NCI-H1417 (cell line): ENCODE data around the gene LHFPL6.

Source experiments
- DNase-seq, 3 experiments: peaks; one replicate each; lab custom pipeline; 2025; lab: John Stamatoyannopoulos, UW

Gene LHFPL6

DNA sequence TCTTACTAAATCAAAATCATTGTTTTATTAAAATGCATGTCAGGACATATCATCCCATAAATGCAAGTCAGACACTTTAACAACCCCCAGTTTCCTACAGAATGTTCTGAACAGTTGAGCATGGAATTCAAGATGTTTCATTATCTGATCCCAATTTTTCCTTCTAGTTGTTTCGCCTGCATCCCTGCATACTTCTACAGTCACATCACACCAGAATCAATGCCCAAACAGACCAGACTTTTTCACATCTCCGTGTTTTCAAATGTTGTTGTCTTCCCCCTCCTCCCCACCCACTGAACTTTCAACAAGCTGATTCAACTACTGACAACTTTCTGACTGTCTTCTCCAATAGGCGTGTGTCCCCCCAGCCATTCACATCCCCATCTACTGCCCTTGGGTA, 48.6 kb downstream of the LHFPL6 start:
- no peak for DNase-seq

DNA sequence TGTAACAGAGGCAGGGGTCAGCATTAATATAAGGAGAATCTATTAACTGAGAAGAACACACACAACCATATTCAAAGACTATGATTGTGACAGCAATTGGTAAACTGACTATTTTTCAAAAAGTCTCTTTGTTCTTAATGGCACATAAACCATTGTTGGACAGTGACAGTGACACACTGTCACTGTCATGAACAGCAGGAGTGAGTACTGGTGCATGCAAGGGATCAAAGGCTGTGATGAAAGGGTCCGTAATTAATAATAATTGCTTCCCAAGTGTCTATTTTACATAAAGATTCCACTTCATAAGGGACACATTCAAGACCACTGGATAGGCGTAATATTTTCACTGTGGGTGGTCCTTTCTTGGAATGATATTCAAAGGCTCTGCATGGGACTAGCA, 50.7 kb downstream of the LHFPL6 start:
- DNase-seq, result peak in 2 of 3 experiments; percentile 45 to 89

DNA sequence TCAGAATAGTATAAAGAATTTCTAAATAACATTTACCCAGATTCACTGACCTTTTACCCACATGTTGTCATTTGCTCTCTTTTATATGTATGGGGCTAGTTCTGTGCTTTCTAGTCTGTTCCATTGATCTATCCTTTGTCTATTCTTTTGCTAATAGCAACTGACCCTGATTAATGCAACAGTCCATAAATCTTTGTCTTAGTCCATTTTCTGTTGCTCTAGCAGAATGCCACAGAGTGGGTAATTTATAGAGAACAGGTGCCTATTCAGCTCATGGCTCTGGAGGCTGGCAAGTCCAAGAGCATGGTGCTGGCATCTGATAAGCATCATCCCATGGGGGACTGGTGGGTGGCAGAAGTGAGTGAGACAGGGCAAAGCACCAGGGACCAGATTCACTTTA, 52.1 kb downstream of the LHFPL6 start:
- DNase-seq, result no peak

DNA sequence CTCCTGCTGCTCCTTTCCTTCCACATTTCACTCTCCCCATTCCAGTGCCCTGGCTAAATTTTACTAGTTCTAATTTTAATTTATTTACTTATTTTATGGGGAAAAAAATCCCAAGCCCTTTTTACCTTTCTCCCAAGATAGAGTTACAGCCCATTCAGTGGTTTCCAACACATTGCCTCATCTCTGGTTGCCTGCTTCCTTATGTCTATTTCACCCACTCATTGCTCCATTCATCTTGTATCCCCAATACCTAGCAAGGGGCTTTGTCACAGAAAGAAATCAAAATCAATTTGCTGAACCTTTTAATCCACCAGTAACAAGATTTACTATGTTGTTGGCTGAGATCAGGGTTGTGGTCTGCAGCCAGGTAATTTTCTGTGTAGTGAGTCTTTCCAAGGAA, 55.9 kb downstream of the LHFPL6 start:
- no peak for DNase-seq

DNA sequence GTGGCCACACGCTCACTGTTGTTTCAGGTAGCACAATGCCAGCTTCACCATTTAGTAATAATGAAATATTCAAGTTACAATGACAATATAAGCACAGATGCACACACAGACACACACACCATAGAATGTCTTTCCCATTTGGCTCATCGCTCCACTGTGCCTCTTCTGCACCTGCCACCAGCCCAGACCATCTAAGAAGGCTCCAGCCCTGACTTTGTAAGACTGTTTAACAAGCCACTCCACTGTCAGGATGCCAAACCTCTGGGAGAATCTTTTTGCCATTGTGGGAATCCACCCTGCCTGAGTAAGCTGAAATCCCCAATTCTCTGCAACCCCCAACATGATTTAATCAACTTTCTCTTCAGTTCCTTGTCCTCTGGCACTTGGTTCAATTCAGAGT, 60.6 kb downstream of the LHFPL6 start:
- DNase-seq, result no peak

DNA sequence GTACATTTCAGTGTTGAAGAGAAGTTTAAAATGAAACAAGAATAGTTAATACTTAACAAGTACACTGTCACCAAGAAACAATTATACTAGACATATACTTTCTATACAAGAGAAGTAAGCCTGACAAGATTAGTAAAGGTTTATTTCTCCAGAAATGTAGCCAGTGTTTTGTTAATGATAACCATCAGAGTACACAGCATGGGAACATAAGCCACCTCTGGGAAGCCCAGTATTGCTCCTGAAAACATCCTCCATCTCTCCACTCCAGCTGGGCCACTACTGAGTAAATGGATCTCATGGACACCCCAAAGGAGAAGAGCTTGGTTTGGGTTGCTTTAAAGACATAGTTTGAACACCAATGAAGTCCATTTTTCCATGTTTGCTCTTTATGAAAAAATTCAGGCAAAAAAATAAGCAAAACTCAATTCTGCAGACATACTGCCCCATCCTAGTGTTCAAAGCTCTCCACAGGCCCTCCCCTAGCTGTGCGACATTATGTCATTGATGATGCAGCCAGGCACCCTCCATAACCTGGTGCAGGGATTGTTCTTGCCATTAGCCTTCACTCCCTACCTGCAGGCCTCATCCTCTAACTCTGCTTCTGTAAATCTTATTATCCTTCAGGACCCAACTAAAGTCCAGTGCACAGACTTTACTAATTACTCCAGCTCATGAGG, 61.9 kb downstream of the LHFPL6 start:
- DNase-seq, result peak in 1 of 3 experiments; percentile 3

DNA sequence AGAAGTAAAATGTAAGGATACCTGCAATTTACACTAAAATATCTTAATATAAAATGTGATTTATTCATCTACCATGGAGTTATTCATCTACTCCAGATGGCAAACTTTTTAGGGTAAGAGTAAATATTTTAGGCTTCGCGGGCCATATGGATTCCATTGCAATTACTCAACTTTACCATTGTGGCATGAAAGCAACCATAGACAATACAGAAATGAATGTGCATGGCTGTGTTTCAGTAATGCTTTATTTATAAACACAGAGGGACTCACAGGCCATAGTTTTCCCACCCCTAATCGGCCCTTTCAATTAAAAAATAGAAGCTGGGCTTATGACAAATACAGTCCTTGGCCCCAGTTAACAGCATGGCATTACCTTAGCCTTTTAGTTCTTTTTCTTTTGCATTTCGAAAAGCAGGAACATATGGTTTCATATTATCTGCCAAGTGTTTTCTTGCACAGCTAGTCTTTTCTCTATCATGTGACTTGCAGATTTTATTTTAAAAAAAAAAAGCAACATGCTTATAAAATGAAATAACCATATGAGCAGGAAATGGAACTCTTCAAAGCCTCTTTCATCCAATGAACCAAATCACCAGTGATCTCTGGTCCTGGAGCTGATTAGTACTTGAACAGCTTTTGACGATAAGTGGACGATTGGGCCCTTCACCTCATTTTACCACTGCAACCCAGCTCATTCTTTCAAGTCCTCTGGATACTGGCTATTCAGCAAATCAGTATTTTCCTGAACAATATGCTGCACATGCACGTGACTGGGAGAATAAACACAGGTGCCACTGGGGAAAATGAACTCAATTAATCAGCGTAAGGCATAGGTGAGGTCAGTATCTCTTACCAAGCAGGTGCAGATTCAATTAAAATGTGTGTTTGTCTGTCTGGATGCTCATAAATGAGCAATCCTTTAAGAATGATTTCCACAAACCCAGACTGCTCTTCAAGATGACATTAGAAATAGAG, 63.9 kb downstream of the LHFPL6 start:
- DNase-seq, result peak; percentile 72 to 98 (median 82)

DNA sequence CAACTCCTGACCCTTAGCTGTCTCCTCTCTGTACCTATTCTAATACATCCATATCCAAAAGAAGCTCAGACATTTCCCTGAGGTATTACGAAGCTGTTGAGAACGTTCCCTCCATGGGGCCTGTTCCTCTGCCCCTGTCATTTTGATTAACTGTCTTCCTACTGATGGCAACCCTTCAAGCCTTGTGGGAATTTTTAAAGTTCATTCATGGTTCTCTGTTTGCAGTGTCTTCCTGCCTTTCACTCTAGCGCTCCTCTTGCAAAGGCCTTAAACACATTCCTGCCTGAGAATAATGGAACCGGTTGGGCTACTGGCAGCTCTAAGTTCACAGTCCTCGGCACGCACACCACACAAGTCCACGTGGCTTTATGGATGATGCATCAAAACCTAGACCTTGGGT, 66.1 kb downstream of the LHFPL6 start:
- peak in 1 of 3 experiments; percentile 19 for DNase-seq

DNA sequence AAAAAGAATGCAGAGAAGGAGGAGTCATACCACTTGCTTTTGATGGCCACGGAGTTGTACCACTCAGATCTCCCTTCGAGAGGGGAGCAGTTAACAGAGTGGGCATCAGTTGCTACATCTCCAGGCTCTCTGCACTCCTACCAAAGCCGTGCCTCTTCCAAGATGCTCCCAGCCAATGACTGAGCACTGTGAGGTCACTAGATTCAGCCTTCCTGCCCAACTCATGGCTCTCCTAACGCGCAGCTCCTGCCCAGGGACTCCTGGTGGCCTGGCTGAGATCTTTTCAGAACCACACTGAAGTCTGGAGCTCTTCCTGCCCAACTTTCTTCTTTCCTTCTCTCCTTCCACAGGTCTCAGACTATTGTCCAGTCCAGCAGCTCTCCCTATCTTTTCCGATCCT, 66.7 kb downstream of the LHFPL6 start:
- peak in 1 of 3 experiments; percentile 32 for DNase-seq

DNA sequence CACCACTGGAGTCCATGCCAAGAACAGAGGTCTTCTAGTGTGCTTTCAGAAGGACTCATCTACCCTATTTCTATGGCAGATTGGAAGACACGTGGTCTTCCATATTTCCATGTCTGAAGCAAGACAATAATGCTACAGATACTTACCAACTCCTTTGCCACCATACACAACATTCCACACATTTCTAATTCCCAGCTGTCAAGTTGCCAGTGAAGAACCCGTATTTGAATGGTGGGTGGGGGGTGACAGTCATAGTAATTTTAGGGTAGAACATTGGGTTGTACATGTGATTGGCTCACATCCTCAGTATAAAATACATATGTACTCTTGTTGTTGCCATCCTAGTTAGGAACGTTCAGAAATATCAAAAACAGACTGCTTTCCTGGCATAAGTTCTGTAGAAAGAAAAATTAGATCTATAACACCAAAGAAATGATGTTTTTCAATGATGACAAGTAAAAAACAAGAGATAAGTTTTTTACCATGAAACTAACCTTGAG, 69.3 kb downstream of the LHFPL6 start:
- no peak for DNase-seq

DNA sequence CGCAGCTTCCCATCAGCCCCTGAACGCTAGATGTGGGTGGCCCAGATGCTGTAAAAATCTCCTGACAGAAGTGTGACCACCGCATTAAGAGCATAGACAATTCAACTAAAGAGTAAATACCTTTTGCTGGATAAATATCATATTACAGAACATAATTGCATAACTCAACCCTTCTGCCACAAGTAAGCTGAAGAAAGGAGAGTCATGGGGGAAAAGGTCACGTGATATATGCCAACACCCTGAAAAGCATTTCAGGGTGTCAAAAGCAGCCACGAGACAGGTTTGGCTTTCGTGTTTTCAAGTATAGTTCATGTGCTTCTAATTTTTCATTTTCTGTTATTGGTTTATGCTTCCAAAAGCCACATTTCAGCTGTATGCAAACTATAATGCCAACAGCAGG, 71.3 kb downstream of the LHFPL6 start:
- DNase-seq, result no peak

DNA sequence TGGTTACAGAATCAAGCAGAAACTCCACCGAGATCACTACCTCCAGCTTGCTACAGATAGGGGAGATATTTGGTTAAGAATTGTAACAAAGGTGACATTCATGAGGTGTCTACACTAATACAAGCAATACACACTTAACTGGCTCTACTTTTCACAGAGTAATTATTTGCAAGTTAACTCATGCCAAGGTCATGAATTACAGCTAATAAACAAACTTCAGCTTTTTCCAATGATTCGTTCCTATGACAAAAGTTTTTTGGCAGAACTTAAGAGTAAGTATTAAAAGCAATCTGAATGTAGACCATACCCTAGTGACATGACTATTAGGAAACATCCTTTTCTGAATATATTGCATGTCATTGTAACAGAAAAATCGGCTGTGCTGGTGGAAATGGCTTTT, 72.1 kb downstream of the LHFPL6 start:
- no peak for DNase-seq

DNA sequence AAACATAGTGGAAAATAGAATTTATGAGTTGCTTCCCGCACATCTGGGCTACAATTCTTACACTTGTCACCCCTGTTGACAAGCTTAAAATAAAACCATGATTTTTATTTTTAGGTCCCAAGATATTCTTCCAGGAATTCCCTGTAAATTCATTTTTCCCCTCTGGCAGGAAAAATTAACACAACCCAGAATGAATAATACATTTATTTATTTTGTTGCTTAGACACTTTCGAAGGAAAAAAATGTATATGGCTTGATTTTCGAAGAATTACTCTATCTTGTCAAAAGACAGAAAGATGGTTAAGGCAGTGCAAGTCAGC, 74.4 kb downstream of the LHFPL6 start:
- DNase-seq, result no peak

DNA sequence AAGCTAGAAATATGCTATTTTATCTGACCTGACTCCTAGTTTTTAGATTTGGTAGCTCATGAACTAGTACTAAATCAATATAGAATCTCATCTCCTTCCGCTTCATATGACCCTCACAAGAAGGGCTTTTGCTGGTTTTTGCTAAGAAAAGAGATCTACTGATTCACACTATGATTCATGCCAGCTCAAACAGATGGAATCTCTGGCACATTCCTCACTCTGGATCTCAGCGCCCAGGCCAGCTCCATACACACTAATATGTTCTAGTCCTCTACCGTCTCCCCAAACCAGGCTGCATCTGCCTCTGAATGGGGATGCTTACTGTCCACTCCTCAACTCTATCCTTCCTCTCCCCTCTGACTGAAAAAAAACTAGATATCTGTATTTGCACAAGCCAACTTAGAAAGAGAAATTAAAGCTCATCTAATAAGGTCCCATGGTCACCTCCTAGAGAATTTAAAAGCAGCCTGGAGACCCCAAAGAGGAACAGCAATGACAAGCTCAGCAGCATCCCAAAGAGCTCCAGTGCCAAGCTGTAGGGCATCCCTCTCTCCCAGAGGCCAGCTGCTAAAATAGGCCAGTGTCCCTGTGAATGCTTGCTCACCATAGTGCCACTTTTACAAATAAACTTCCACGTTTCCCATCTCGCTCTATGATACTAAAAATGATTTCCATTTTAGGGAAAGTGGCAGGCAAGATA, 74.9 kb downstream of the LHFPL6 start:
- DNase-seq, result no peak

DNA sequence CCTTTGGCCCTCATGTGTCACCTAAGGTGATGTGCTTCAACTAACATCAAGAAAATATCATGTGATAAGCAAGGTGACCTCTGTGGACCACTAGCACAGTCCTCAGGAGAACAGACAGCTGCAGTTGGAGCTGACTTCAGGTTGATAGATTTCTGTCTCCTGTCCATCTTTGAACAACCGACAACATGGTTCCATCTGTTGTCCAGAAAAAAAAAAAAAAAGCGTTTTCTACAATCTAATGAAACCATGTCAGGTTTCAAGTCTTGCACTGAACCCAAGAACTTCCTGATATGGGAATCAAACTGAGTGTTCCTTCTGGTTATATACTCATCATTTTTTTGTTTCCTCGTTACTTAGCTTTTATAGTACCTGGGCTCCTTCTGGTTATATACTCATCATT, 75.7 kb downstream of the LHFPL6 start:
- DNase-seq, result no peak

DNA sequence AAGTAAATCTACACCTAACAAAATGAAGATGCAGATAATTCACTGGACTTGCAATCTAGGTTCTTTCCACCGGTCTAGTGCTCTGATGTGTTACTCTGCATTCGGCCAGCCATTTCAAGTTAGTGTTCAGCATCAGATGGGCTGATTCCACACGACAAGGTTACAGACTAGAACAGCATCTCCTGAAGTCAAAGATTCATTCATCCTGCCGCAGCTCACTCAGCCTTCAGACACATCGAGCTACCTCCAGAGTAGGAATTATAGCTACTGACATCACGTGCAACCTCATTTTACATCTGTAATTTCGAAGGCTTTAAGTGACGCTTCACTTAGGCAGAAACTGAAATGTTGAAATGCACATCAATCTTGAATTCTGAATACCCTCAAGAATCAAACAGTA, 76.5 kb downstream of the LHFPL6 start:
- no peak for DNase-seq

DNA sequence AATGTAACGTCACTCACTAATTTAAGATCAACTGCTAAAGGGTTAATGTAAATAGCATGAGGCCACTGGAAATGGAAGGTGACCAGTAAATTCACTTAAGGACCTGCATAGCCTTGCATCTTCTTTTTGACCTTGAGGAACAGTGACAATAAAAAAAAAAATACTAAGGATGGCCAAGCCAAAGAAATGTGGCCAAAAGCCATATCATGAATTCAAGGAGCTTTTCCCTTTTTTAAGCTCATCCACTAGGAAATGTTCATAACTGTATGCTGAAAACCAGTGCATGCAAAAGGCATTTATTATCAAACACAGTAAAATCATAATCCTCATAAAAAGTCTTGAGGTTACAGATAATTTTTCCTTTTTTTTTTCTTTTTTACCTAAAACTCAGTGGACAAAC, 77.5 kb downstream of the LHFPL6 start:
- no peak for DNase-seq

DNA sequence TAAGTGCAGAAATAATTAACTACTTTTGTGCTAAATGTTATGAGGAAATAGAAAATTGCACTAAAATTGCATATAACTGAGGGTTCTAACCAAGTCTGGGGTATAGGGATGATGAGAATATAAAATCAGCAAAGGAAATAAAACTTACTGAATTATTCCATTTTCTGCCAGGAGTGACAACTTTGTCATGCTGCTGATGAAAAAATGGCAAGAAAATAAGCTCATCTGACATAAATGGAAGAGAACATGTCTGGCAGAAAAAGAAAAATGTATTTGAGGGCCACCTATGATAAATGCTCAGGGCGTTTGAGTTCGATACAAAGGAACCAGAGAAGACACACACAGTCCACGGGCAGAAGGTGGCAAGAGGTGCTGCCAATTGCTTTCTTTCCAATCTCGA, 78.2 kb downstream of the LHFPL6 start:
- DNase-seq, result no peak

DNA sequence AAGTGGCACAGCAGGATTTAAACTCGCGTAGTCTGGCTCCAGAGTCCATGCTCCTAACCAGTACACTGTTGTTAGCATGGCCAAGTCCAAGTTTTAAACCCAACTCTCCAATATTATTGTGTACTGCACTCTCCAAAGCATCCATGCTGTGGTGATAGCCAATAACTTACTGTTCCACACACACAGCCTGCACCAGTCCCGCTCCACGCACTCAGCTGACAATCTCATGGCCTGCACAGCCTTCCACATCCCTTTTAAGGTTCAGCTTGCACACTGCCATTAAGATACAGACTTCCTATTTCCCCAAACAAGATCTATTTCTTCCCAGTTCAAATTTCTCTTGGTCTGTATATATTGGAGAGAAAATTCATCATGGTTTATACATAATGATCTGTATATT, 80.7 kb downstream of the LHFPL6 start:
- DNase-seq, result no peak

DNA sequence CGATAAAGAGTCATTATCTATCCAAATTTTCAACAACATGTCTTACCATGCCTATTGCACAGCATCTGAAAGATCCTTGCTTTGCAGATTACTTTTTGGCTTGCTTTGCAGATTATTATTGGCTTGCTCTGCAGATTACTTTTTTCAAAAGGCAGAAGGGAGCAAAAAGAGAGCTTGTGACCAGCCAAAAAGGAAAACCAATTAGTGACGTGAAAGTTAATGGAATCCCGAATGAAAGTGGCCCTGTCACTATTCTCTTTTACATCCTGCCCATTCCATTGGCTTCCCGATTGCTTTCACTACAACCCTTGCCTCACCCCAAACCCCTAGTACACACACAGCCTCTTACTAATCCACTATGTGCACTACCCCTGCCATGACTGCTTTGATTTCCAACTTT, 81.3 kb downstream of the LHFPL6 start:
- no peak for DNase-seq

DNA sequence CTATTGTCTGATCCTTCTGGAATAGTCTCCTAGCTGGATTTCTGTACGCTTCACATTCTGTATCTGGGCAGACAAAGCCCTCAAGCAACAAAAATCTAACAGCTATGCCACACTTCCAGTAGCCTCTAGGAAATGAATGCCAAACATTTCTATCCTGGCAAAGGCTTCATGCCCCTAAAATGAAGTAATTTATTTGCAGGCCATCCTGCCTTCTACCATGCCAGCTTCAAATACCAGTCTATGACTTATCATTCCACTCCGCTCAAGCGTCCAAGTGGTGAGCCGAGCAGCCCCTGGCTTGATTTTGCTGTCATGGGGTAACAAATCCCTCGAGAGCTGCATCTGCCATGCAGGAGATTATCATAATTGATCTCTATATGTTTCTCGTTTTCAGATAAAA, 86.9 kb downstream of the LHFPL6 start:
- DNase-seq, result peak in 1 of 3 experiments; percentile 56

DNA sequence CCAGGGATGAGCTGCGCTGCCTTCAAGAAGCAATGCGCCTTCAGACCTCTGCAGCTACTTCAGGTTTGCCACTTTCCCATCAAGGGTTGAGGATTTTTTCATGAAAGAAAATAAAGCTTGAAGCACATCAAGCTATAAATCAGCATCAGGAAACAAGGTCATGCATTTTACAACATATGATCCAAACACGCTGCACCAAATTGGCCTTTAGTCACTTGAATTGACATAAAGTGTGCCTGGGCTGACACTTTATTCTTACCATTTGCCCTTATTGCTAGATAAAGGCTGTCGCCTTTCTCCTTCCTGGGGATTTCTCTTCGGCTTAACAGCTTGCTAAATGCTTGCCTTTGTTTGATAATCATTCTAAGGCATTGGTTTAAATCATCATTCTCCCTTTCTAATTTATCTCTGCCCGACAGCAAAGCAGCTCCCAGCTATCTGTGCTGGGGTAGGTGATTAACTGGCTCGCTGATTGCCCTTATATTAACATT, 87.7 kb downstream of the LHFPL6 start:
- peak in 2 of 3 experiments; percentile 51 to 77 for DNase-seq
